GM18861 (cell line): ENCODE measurements around the gene CEP128.

Experiments used
- ATAC-seq: cut with Tn5 transposase; IDR thresholded peaks from one replicate; pipeline ENCODE4 v1.9.1; 2021; ENCODE audit not compliant: unreplicated experiment

CEP128 gene

GRCh38 chr14:80780500-80780899 is 161.0 kb downstream of the CEP128 start:
- ATAC-seq = no peak

GRCh38 chr14:80776657-80777056 is 164.9 kb downstream of the CEP128 start:
- ATAC-seq = no peak

- no peak for ATAC-seq
Measured at GRCh38 chr14:80776186-80776585, 165.4 kb downstream of the CEP128 start.

- no peak for ATAC-seq
Measured at GRCh38 chr14:80772504-80772903, 169.0 kb downstream of the CEP128 start.

- ATAC-seq = no peak
Measured at GRCh38 chr14:80771201-80771600, 170.3 kb downstream of the CEP128 start.

GRCh38 chr14:80770114-80770908 is 171.2 kb downstream of the CEP128 start:
- no peak for ATAC-seq

GRCh38 chr14:80768646-80769045 is 172.9 kb downstream of the CEP128 start:
- ATAC-seq = no peak

- ATAC-seq = no peak
Measured at GRCh38 chr14:80764921-80765507, 176.5 kb downstream of the CEP128 start.

GRCh38 chr14:80764496-80764895 is 177.0 kb downstream of the CEP128 start:
- no peak for ATAC-seq

GRCh38 chr14:80762641-80763228 is 178.8 kb downstream of the CEP128 start:
- no peak for ATAC-seq

GRCh38 chr14:80754696-80755095 is 186.8 kb downstream of the CEP128 start:
- no peak for ATAC-seq

- no peak for ATAC-seq
Measured at GRCh38 chr14:80751285-80751684, 190.3 kb downstream of the CEP128 start.

GRCh38 chr14:80726211-80726610 is 215.3 kb downstream of the CEP128 start:
- no peak for ATAC-seq

GRCh38 chr14:80718940-80719339 is 222.6 kb downstream of the CEP128 start:
- no peak for ATAC-seq

GRCh38 chr14:80714474-80714873 is 227.1 kb downstream of the CEP128 start:
- ATAC-seq = no peak

- no peak for ATAC-seq
Measured at GRCh38 chr14:80713076-80713850, 228.3 kb downstream of the CEP128 start.

GRCh38 chr14:80705241-80705980 is 236.1 kb downstream of the CEP128 start:
- no peak for ATAC-seq

GRCh38 chr14:80700601-80701000 is 240.9 kb downstream of the CEP128 start:
- no peak for ATAC-seq

- ATAC-seq = no peak
Measured at GRCh38 chr14:80699861-80700260, 241.7 kb downstream of the CEP128 start.

- ATAC-seq = no peak
Measured at GRCh38 chr14:80698974-80699373, 242.6 kb downstream of the CEP128 start.

GRCh38 chr14:80695869-80696268 is 245.7 kb downstream of the CEP128 start:
- ATAC-seq = no peak
